ENCODE results near the gene ST8SIA2.

ST8SIA2 gene, protein sequence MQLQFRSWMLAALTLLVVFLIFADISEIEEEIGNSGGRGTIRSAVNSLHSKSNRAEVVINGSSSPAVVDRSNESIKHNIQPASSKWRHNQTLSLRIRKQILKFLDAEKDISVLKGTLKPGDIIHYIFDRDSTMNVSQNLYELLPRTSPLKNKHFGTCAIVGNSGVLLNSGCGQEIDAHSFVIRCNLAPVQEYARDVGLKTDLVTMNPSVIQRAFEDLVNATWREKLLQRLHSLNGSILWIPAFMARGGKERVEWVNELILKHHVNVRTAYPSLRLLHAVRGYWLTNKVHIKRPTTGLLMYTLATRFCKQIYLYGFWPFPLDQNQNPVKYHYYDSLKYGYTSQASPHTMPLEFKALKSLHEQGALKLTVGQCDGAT

GRCh38 chr15:92393071-92393979, at the start of gene ST8SIA2:
ST8SIA2 (plus strand) TSS chr15:92393881; CDS start chr15:92394065, 184 bp downstream.
- DNase-seq = no peak

GRCh38 chr15:92343924-92344643, 49.6 kb upstream of the ST8SIA2 start:
- DNase-seq = no peak

DNA sequence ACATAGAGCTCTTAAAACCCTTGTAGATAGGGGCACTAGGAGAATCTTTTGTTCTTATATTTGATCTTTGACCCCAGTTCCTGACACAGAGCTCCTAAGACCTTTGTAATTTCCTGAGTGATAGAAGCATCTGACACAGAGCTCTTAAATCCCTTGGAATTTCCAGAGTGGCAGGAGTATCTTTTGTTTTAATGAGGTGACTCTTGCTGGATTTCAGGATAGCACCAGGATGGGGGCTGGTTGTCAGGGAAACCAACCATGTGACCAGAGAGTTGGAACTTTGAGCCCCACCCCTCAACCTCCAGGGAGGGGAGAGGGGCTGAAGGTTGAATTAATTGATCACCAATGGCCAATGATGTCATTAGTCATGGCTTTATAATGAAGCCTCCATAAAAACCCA, 47.6 kb upstream of the ST8SIA2 start:
- DNase-seq = no peak

- DNase-seq = no peak
Measured at GRCh38 chr15:92355307-92355706, 38.4 kb upstream of the ST8SIA2 start.

- DNase-seq = no peak
Measured at GRCh38 chr15:92361321-92362000, 32.2 kb upstream of the ST8SIA2 start.

DNA sequence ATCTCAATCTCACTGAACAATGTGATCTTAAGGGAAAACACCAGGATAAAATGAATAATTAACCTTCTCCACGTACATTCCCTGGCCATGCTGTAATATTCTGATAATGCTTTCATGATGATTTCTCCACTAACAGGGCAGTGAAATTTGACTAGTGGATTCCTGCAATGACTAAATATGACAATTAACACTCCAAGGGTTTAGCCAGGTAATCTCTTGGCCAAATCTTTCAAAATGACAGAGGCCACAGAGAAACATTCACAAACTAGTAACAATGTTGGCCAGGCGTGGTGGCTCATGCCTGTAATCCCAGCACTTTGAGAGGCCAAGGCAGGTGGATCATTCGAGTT, 31.7 kb upstream of the ST8SIA2 start:
- no peak for DNase-seq

DNA sequence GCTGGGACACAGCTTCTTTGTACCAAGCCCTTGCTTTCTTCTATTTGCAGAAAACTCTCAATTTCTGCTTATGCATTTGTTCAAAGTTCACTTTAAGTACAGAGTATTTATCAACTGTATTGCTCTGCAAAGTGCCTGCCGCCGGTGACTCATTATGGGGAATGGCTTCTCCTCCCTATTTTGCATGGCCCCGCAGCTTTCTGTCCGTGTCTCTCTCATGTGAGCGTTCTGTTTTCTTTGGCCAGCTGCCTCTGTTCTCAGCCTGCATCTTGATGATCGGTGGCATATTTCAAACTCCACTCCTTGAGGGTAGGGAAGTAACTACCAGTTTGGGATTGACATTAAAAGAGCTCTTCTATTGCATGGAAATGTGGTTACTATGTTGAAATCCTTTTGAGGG, 28.6 kb upstream of the ST8SIA2 start:
- no peak for DNase-seq

- no peak for DNase-seq
Measured at GRCh38 chr15:92365906-92366305, 27.8 kb upstream of the ST8SIA2 start.

DNA sequence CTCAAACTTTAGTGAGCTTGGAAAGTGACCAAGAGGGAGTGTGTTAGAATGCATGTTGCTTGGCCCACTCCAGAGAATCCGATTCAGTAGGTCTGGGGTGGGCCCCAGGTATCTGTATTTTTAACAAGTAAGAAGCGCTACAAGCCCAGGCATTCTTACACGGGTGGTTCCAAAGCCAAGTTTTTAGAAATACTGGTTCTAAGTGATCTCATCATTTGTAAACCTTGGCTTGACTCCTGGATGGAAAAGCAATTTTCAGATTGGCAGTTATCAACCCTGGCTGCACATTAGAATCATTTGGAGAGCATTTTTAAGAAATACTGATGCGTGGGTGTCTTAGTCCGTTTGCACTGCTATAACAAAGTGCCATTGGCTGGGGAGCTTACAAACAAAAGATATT, 27.3 kb upstream of the ST8SIA2 start:
- DNase-seq = no peak

DNA sequence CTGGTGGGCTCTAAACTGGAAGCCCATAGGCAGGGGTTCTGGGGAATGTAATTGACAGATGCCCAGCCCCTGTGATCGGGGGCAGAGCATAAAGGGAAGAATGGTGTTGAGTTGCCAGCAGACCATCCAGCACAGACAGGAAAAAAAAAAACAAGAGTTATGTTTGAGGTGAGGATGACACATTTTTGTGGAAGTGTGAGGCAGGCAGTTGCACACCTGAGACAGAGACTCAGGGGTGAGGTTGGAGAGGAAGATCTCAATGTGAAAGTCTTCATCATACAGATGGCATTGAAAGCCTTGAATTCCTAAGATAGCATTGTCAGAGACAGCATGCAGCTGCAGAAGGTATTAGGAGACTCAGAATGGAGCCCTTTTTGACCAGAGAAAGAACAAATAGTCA, 18.6 kb upstream of the ST8SIA2 start:
- no peak for DNase-seq

DNA sequence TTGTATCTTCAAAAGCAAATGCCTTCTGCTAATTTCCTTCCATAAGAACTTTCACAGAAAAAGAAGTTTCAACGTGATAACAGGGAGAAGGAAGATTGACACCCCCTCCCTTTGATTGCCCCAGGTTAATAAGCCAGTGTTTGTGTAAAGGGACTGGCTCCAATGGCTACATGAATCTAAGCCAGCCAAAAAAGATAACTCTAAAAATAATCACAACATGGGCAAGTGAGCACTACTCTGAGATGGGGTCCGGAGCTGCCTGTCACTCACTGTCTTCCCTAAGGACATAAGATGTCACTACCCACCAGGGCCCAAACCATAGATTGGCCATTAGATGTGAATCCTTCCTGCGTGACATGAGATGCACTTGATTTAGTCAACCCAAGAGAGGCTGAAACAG, 17.6 kb upstream of the ST8SIA2 start:
- no peak for DNase-seq

GRCh38 chr15:92377083-92377789, 16.4 kb upstream of the ST8SIA2 start:
- DNase-seq = no peak

- DNase-seq = no peak
Measured at GRCh38 chr15:92383519-92384324, 10.0 kb upstream of the ST8SIA2 start.

DNA sequence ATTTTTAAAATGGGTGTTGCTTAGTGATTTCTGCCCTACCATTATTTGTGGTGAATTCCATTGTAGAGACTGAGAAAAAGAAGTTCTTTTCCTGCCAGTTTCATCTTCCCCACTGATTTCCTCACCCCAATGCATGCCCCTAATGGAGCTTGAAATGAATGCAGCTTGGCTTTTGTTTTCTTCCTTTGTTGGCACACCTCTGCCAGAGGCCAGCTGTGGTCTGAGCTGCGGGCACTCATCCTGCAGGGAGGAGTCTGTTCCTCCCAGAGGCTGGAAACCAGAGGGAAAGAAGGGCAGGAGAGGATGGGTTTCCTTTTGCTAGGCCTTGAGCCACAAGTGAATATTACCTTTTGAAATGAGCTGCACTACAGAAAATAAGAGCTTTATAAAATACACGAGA, 9.3 kb upstream of the ST8SIA2 start:
- DNase-seq = no peak

DNA sequence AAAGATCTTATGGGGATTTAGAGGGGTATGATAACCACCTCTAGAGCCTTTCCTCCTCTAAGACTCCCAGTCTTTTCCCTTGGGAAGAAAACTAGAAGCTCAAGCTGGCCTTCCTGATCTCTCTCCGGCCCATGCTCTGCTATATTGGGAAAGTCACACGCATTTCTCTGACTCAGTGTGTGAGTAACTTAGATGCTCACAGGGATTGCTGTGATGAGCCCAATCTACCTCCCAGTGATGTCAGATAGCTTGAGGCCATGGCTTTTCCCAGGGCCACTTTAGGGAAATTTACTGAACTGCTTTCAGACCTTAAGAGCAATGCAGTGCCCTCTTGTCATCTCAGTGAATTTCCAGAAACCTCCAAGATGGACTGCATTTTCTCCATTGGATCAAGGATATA, 8.6 kb upstream of the ST8SIA2 start:
- no peak for DNase-seq

- no peak for DNase-seq
Measured at GRCh38 chr15:92391640-92392039, 2.0 kb upstream of the ST8SIA2 start.

DNA sequence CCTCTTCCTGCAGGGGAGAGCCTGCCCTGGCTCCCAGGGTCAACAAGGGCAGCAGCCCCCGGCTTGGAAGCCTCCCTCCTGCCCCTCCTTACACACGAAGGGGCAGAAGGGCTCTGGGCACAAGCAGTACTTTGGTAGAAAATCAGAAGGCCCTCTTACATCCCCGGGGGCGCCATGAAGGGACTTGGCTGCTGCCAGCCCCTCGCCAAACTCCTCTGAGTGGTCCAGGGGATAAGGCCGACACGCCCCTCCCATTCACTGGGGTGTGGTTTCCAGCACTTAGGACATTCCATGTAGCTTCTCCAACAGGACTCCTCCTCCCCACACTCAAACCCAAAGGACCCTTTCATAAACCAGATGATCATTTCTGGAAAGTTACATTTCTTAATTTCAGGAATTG, 1.2 kb upstream of the ST8SIA2 start:
- no peak for DNase-seq

- no peak for DNase-seq
Measured at GRCh38 chr15:92393980-92394308, 263 bp downstream of the ST8SIA2 start.

- no peak for DNase-seq
Measured at GRCh38 chr15:92394309-92395097, 822 bp downstream of the ST8SIA2 start.

DNA sequence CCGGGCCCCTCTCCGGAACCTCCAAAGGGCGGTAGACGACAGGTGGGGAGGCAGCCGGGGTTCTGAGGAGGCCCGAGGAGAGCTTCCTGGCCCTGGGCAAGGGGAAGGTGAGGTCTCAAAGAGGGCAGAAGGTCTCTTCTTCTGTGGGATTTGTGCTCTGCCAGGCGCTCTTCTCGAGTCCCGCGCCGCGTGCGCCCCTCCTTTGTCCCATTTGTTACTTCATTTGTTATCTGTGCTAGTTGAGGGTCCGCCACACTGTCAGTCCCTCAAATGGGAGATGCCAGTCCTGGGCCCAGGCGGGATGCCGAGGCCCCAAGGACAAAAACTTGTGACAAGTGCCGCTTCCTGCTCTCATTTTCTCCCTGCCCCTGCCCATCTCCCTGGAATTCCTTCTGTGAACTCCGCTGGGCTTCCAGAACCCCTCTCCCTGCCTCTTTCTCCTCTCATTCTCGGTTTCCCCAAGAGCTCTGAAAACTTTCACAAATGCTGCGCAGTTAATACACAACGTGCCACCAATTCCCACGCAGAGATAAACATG, 1.5 kb downstream of the ST8SIA2 start:
- DNase-seq = no peak
